Cardiac fibroblast (primary cell): Measurements from ENCODE around the gene SMYD3.

Experiments
- DNase-seq, 2 donors: peaks; one replicate each; pipeline versions ENCODE4 v3.0.0 to v3.0.0-alpha.2; 2010; ENCODE audit warnings: low read depth in 2 of 2
- H3K4me3 ChIP-seq, 2 donors: replicated peaks in 1 of 2; 1 replicate in 1 of 2; 2 replicates in 1 of 2; pipeline ENCODE4 v1.5.1; 2011; ENCODE audit warnings: low read depth in 2 of 2, low read length in 2 of 2, mild to moderate bottlenecking in 2 of 2, moderate library complexity in 1 of 2
- CTCF ChIP-seq: IDR thresholded peaks from one replicate; pipeline ENCODE4 v1.5.1; 2011; ENCODE audit warnings: low read depth, mild to moderate bottlenecking, low read length, inconsistent platforms

The SMYD3 gene

GRCh38 chr1:246294263-246294662 is 212.8 kb downstream of the SMYD3 start:
- no peak overlapping the region for H3K4me3 ChIP-seq
- DNase-seq: no peak
- TF ChIP-seq CTCF: no peak

- DNase-seq: no peak
- TF ChIP-seq CTCF: no peak
- H3K4me3 ChIP-seq: no peak overlapping the region
Measured at GRCh38 chr1:246293366-246294121, 213.5 kb downstream of the SMYD3 start.

GRCh38 chr1:246292571-246292970 is 214.5 kb downstream of the SMYD3 start:
- no peak overlapping the region for H3K4me3 ChIP-seq
- no peak for TF ChIP-seq CTCF
- DNase-seq: no peak

GRCh38 chr1:246291127-246291526 is 216.0 kb downstream of the SMYD3 start:
- DNase-seq: no peak
- H3K4me3 ChIP-seq: no peak overlapping the region
- TF ChIP-seq CTCF: no peak

GRCh38 chr1:246283771-246284410 is 223.2 kb downstream of the SMYD3 start:
- no peak for TF ChIP-seq CTCF
- H3K4me3 ChIP-seq: no peak overlapping the region

GRCh38 chr1:246281639-246282038 is 225.4 kb downstream of the SMYD3 start:
- no peak overlapping the region for H3K4me3 ChIP-seq
- no peak for TF ChIP-seq CTCF
- no peak for DNase-seq

More at GRCh38 chr1:246283771-246284410, 223.2 kb downstream of the SMYD3 start:
- DNase-seq: peak in 1 of 2 donors; percentile 23

GRCh38 chr1:246281195-246281594 is 225.9 kb downstream of the SMYD3 start:
- H3K4me3 ChIP-seq: no peak overlapping the region
- no peak for DNase-seq
- no peak for TF ChIP-seq CTCF
